ENCODE data around the gene SSC4D. TPM values are rescaled to one million over a fixed set of nuclear protein-coding genes. Genes with fewer than 3 reads are reported as not detected.
"Not testable (repeated sequence)": the region's sequence is repeated elsewhere in the genome, so short reads cannot be mapped to it uniquely, and the experiment has no call there.

Gene SSC4D
- 3.5 TPM for polyA plus RNA-seq (2012; ENCODE audit: insufficient read depth, insufficient read length, low read depth)

GRCh38 chr7:76409537-76409936 lies at the start of gene SSC4D:
Gene SSC4D, minus strand, starts transcription at chr7:76409697. Its CDS starts 5,258 bp downstream, at chr7:76404439.
- no peak within 1 kb of the TSS for H3K4me3 ChIP-seq (ENCODE audit: low read depth, low read length)
- TF ChIP-seq CTCF (IDR thresholded peaks at IDR 0.05; ENCODE audit: low read depth, low read length) = no peak
- DNase-seq = no peak
- H3K36me3 ChIP-seq = no peaks in the 10 kb centered on the region
- no peaks in the 10 kb centered on the region for H3K4me1 ChIP-seq
- H3K9me3 ChIP-seq = no peaks in the 10 kb centered on the region
- H3K27me3 ChIP-seq = no peaks in the 10 kb centered on the region; the same call in 1 of the 2 replicates

- H3K9me3 ChIP-seq; H3K27me3 ChIP-seq; H3K4me3 ChIP-seq (ENCODE audit: low read depth, low read length); H3K4me1 ChIP-seq; DNase-seq; H3K36me3 ChIP-seq: not testable (repeated sequence)
Observed at GRCh38 chr7:76458504-76458903, 49.0 kb upstream of the SSC4D start.

DNA sequence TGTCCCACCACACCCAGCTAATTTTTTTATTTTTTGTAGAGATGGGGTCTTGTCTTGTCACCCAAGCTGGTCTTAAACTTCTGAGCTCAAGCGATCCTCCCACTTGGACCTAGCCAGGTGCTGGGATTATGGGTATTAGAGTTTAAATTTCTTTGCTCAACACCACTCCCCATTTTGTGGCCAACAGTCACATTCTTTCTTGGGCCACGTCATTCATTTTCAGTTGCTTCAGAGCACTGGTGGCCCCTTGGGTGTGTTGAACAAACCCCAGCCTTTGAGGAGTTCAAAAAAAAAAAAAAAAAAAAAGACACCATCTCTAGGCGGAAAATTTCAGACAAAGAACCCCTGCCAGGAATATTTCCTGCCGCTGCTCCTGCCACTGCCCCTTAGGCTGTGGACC lies 47.5 kb upstream of the SSC4D start:
- H3K9me3 ChIP-seq; H3K4me1 ChIP-seq; DNase-seq; H3K27me3 ChIP-seq; H3K36me3 ChIP-seq; H3K4me3 ChIP-seq (ENCODE audit: low read depth, low read length): not testable (repeated sequence)

DNA sequence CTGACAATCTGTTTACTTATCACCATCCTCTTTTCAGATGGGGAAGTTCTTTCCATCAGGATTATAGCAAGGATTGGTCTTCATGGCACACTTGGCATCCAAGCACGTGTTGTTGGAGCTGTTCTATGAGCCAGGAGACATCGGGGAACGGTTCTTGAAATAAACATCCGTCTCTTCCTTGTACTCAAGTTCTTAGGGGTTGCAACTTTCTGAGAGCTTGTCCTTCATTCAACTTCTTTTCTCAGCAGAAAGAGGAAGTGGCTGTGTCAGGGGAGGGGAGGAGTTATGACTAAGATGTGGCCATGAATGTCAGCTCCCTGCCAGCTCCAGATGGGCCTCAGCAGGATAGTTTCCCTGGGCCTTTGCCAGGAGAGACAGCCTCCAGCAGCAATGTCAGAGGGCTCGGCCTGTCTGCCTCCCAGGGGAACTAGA lies 36.1 kb upstream of the SSC4D start:
- not testable (repeated sequence) for H3K4me1 ChIP-seq; H3K9me3 ChIP-seq; H3K4me3 ChIP-seq (ENCODE audit: low read depth, low read length); H3K36me3 ChIP-seq; H3K27me3 ChIP-seq
- peak; percentile 49 for DNase-seq

DNA sequence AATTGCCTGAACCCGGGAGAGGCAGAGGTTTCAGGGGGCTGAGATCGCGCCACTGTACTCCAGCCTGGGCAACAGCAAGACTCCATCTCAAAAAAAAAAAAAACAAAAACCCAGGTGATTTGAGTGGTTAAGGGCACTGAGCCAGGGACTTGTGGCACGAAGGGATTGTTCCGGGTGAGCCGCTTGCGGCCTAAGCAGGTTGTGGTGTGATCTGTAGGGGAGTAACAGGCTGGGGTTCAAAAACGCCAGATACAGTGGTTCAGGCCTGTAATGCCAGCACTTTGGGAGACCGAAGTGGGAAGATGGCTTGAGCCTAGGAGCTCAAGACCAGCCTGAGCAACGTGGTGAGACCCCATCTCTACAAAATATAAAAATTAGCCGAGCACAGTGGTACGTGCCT lies 34.3 kb upstream of the SSC4D start:
- not testable (repeated sequence) for H3K4me3 ChIP-seq (ENCODE audit: low read depth, low read length); H3K4me1 ChIP-seq; H3K27me3 ChIP-seq; H3K36me3 ChIP-seq; H3K9me3 ChIP-seq; DNase-seq

- not testable (repeated sequence) for H3K4me3 ChIP-seq (ENCODE audit: low read depth, low read length); H3K36me3 ChIP-seq; H3K27me3 ChIP-seq; DNase-seq; H3K4me1 ChIP-seq; H3K9me3 ChIP-seq
Observed at GRCh38 chr7:76442664-76443446, 33.4 kb upstream of the SSC4D start.

- H3K9me3 ChIP-seq; H3K4me3 ChIP-seq (ENCODE audit: low read depth, low read length); DNase-seq; H3K4me1 ChIP-seq; H3K36me3 ChIP-seq; H3K27me3 ChIP-seq: not testable (repeated sequence)
Observed at GRCh38 chr7:76441792-76442191, 32.3 kb upstream of the SSC4D start.

GRCh38 chr7:76440404-76440803 lies 30.9 kb upstream of the SSC4D start:
- DNase-seq; H3K4me1 ChIP-seq; H3K27me3 ChIP-seq; H3K9me3 ChIP-seq; H3K4me3 ChIP-seq (ENCODE audit: low read depth, low read length); H3K36me3 ChIP-seq: not testable (repeated sequence)

- not testable (repeated sequence) for H3K9me3 ChIP-seq; H3K4me3 ChIP-seq (ENCODE audit: low read depth, low read length); H3K4me1 ChIP-seq; DNase-seq; H3K27me3 ChIP-seq; H3K36me3 ChIP-seq
Observed at GRCh38 chr7:76439120-76439888, 29.8 kb upstream of the SSC4D start.

- not testable (repeated sequence) for H3K4me3 ChIP-seq (ENCODE audit: low read depth, low read length); H3K36me3 ChIP-seq; H3K27me3 ChIP-seq; H3K4me1 ChIP-seq; H3K9me3 ChIP-seq
- peak; percentile 55 for TF ChIP-seq CTCF (IDR thresholded peaks at IDR 0.05; ENCODE audit: low read depth, low read length)
- peak; percentile 75 for DNase-seq
Observed at GRCh38 chr7:76437873-76438272, 28.4 kb upstream of the SSC4D start.

Measured in BE2C (cell line).